SK-N-MC (cell line): Measurements from ENCODE around the gene SLC36A3.

ENCODE experiments used
- DNase-seq: peaks from one replicate; pipeline ENCODE4 v3.0.0-alpha.2; 2011; ENCODE audit warnings: low read depth, low spot score
- H3K27ac ChIP-seq: fragments of 200-600 bp; sonication (generic); 2 replicates; pipeline ENCODE4 v1.5.1; 2016; ENCODE audit warnings: mixed run types
- H3K36me3 ChIP-seq: fragments of 200-600 bp; sonication (generic); 2 replicates; pipeline ENCODE4 v1.6.1; 2017; ENCODE audit warnings: antibody characterized with exemption, low read length, mixed read lengths; ENCODE audit not compliant: insufficient read depth
- H3K4me3 ChIP-seq: fragments of 200-600 bp; sonication (generic); 2 replicates; pipeline ENCODE4 v1.5.1; 2016
- H3K9ac ChIP-seq: fragments of 200-600 bp; sonication (generic); 2 replicates; pipeline ENCODE4 v1.8.0; 2017; ENCODE audit warnings: mixed run types, mixed read lengths; ENCODE audit not compliant: insufficient read length
- H3K9me3 ChIP-seq: fragments of 200-600 bp; sonication (generic); 2 replicates; pipeline ENCODE4 v1.6.1; 2017; ENCODE audit warnings: low read depth, mild to moderate bottlenecking, antibody characterized with exemption, low read length, moderate library complexity, mixed read lengths
- EZH2 ChIP-seq: fragments of 200-600 bp; sonication (generic); IDR thresholded peaks from one replicate; pipeline ENCODE4 v1.6.1; 2017; ENCODE audit warnings: antibody characterized with exemption
- FOXP2 ChIP-seq: optimal IDR thresholded peaks from 2 replicates; pipeline ENCODE3; 2011; ENCODE audit warnings: mild to moderate bottlenecking, moderate library complexity; ENCODE audit not compliant: insufficient read depth; ENCODE audit errors: extremely low read length, control extremely low read depth
- POLR2AphosphoS5 ChIP-seq: IDR thresholded peaks from 2 replicates; pipeline ENCODE4 v1.6.1; 2012; ENCODE audit warnings: mild to moderate bottlenecking, low read depth, low read length, borderline replicate concordance

Gene SLC36A3

GRCh38 chr5:151303666-151304065 lies at the start of gene SLC36A3:
Gene SLC36A3, minus strand, starts transcription at chr5:151303766. Its CDS starts 412 bp downstream, at chr5:151303354.
- no peak within 1 kb of the TSS for H3K4me3 ChIP-seq
- no peak for DNase-seq
- no peak within 1 kb of the TSS for H3K9ac ChIP-seq
- TF ChIP-seq EZH2 = no peak
- no peak for TF ChIP-seq POLR2AphosphoS5
- no peak for TF ChIP-seq FOXP2
- H3K36me3 ChIP-seq = no peaks in the 10 kb centered on the region
- no peaks in the 10 kb centered on the region for H3K9me3 ChIP-seq
- no peak within 1 kb of the TSS for H3K27ac ChIP-seq

GRCh38 chr5:151351671-151352070 lies 48.1 kb upstream of the SLC36A3 start:
- Histone ChIP-seq H3K9ac (no peak overlapping the region), H3K9me3 (no peaks in the 10 kb centered on the region), H3K4me3 (no peak overlapping the region), H3K27ac (no peak overlapping the region), H3K36me3 (no peaks in the 10 kb centered on the region)
- TF ChIP-seq EZH2 (no peak), POLR2AphosphoS5 (no peak), FOXP2 (no peak)
- DNase-seq = no peak

GRCh38 chr5:151348789-151349188 lies 45.2 kb upstream of the SLC36A3 start:
- Histone ChIP-seq H3K9me3 (no peaks in the 10 kb centered on the region), H3K4me3 (no peak overlapping the region), H3K9ac (no peak overlapping the region), H3K36me3 (no peaks in the 10 kb centered on the region), H3K27ac (no peak overlapping the region)
- DNase-seq = no peak
- TF ChIP-seq EZH2 = no peak
- no peak for TF ChIP-seq FOXP2
- no peak for TF ChIP-seq POLR2AphosphoS5

GRCh38 chr5:151347369-151347768 lies 43.8 kb upstream of the SLC36A3 start, which contains the start of gene SLC36A2:
Gene SLC36A2, minus strand, starts transcription at chr5:151347559. Its CDS starts 99 bp downstream, at chr5:151347460.
- Histone ChIP-seq H3K9me3 (no peaks in the 10 kb centered on the region), H3K4me3 (no peak within 1 kb of the TSS), H3K36me3 (no peaks in the 10 kb centered on the region), H3K9ac (no peak within 1 kb of the TSS), H3K27ac (no peak within 1 kb of the TSS)
- DNase-seq = no peak
- no peak for TF ChIP-seq FOXP2
- no peak for TF ChIP-seq EZH2
- TF ChIP-seq POLR2AphosphoS5 = no peak

GRCh38 chr5:151345808-151346478 lies 42.4 kb upstream of the SLC36A3 start:
- TF ChIP-seq FOXP2 (no peak), EZH2 (no peak), POLR2AphosphoS5 (no peak)
- DNase-seq = no peak

GRCh38 chr5:151345187-151345807 lies 41.7 kb upstream of the SLC36A3 start:
- no peak overlapping the region for H3K9ac ChIP-seq
- no peak overlapping the region for H3K27ac ChIP-seq
- TF ChIP-seq POLR2AphosphoS5 (no peak), FOXP2 (no peak), EZH2 (no peak)
- H3K9me3 ChIP-seq = no peaks in the 10 kb centered on the region
- no peaks in the 10 kb centered on the region for H3K36me3 ChIP-seq
- DNase-seq = no peak
- no peak overlapping the region for H3K4me3 ChIP-seq

More at GRCh38 chr5:151345808-151346478, 42.4 kb upstream of the SLC36A3 start:
- Histone ChIP-seq H3K9me3 (no peaks in the 10 kb centered on the region), H3K4me3 (no peak overlapping the region), H3K27ac (no peak overlapping the region), H3K9ac (no peak overlapping the region), H3K36me3 (no peaks in the 10 kb centered on the region)

- no peaks in the 10 kb centered on the region for H3K9me3 ChIP-seq
- no peak for TF ChIP-seq FOXP2
- TF ChIP-seq EZH2 = no peak
- no peak for TF ChIP-seq POLR2AphosphoS5
- H3K36me3 ChIP-seq = no peaks in the 10 kb centered on the region
- no peak for DNase-seq
- H3K27ac ChIP-seq = no peak overlapping the region
- H3K9ac ChIP-seq = no peak overlapping the region
- H3K4me3 ChIP-seq = no peak overlapping the region
Measured at GRCh38 chr5:151344088-151344487, 40.5 kb upstream of the SLC36A3 start.

- Histone ChIP-seq H3K9ac (no peak overlapping the region), H3K27ac (no peak overlapping the region), H3K4me3 (no peak overlapping the region), H3K36me3 (no peaks in the 10 kb centered on the region), H3K9me3 (no peaks in the 10 kb centered on the region)
- TF ChIP-seq POLR2AphosphoS5 (no peak), EZH2 (no peak), FOXP2 (no peak)
- no peak for DNase-seq
Measured at GRCh38 chr5:151340004-151340403, 36.4 kb upstream of the SLC36A3 start.
